Right lung (tissue), 5 donors: Measurements from ENCODE around the gene CFAP20DC. TPM values are rescaled to one million over a fixed set of nuclear protein-coding genes. Genes with fewer than 3 reads are reported as not detected.
"Not testable (repeated sequence)": the region's sequence is repeated elsewhere in the genome, so short reads cannot be mapped to it uniquely, and the experiment has no call there.

Experiments
- DNase-seq, 2 donors: peaks; one replicate each; pipeline ENCODE4 v3.0.0-alpha.2; 2013
- polyA plus RNA-seq, 5 donors: library from polyadenylated mRNA; unstranded; fragments of 120-200 nt; gene quantifications; one replicate each; pipeline versions ENCODE4 v1.2.1 to v1.2.3, GENCODE V29; 2013; ENCODE audit warnings: inconsistent platforms in 1 of 5, low replicate concordance in 1 of 5; ENCODE audit not compliant: insufficient read length in 5 of 5, insufficient read depth in 1 of 5

The CFAP20DC gene
- polyA plus RNA-seq, 5 donors = 4.0 to 7.0 (median 6.2) TPM

- no peak for DNase-seq
Observed at GRCh38 chr3:58868097-58868779, 181.6 kb downstream of the CFAP20DC start.

GRCh38 chr3:58867621-58868020 is 182.2 kb downstream of the CFAP20DC start:
- DNase-seq = no peak

- DNase-seq = no peak
Observed at GRCh38 chr3:58866079-58866478, 183.7 kb downstream of the CFAP20DC start.

GRCh38 chr3:58864480-58864879 is 185.3 kb downstream of the CFAP20DC start:
- DNase-seq = no peak

GRCh38 chr3:58863206-58863605 is 186.6 kb downstream of the CFAP20DC start:
- DNase-seq = no peak

- no peak for DNase-seq
Observed at GRCh38 chr3:58861551-58861950, 188.3 kb downstream of the CFAP20DC start.

GRCh38 chr3:58858126-58858525 is 191.7 kb downstream of the CFAP20DC start:
- DNase-seq = no peak

- DNase-seq = no peak
Observed at GRCh38 chr3:58857402-58857801, 192.4 kb downstream of the CFAP20DC start.

GRCh38 chr3:58848826-58849225 is 201.0 kb downstream of the CFAP20DC start:
- no peak for DNase-seq

- not testable (repeated sequence) for DNase-seq
Observed at GRCh38 chr3:58842050-58842747, 207.6 kb downstream of the CFAP20DC start.

- no peak for DNase-seq
Observed at GRCh38 chr3:58840949-58841348, 208.9 kb downstream of the CFAP20DC start.

GRCh38 chr3:58839964-58840363 is 209.9 kb downstream of the CFAP20DC start:
- DNase-seq = no peak

GRCh38 chr3:58839187-58839586 is 210.6 kb downstream of the CFAP20DC start:
- no peak for DNase-seq

GRCh38 chr3:58837856-58838255 is 212.0 kb downstream of the CFAP20DC start:
- DNase-seq = no peak

GRCh38 chr3:58837141-58837843 is 212.5 kb downstream of the CFAP20DC start:
- no peak for DNase-seq

GRCh38 chr3:58835086-58835485 is 214.7 kb downstream of the CFAP20DC start:
- DNase-seq = no peak

- peak in 1 of 2 donors; percentile 42 for DNase-seq
Observed at GRCh38 chr3:58833491-58833890, 216.3 kb downstream of the CFAP20DC start.

GRCh38 chr3:58829321-58830000 is 220.4 kb downstream of the CFAP20DC start:
- DNase-seq = peak in 1 of 2 donors; percentile 10

- no peak for DNase-seq
Observed at GRCh38 chr3:58824777-58825176, 225.0 kb downstream of the CFAP20DC start.

GRCh38 chr3:58824285-58824684 is 225.5 kb downstream of the CFAP20DC start:
- peak; percentile 73 to 83 for DNase-seq

- not testable (repeated sequence) for DNase-seq
Observed at GRCh38 chr3:58806551-58807244, 243.1 kb downstream of the CFAP20DC start.

GRCh38 chr3:58804914-58805313 is 244.9 kb downstream of the CFAP20DC start:
- DNase-seq = no peak
